ENCODE measurements around the gene ASB18. TPM values are rescaled to one million over a fixed set of nuclear protein-coding genes. Genes with fewer than 3 reads are reported as not detected.

The ASB18 gene
- total RNA-seq, 4 donors from 2014 or later: not detected

DNA sequence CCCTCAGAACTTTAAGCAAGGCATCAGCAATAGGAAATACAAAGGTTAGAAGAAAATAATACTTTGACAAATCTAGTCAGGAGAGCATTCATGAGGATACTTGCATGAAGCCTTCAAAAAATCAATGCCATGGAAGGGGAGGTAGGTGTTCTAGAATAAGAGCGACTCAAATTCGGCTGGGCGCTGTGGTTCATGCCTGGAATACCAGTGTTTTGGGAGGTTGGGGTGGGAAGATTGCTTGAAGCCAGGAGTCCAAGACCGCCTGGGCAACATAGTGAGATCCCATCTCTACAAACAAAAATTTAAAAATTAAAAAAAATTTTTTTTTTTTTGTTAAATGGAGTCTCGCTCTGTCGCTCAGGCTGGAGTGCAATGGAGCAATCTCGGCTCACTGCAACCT, 117.8 kb downstream of the ASB18 start:
- TF ChIP-seq, protein P1, sequence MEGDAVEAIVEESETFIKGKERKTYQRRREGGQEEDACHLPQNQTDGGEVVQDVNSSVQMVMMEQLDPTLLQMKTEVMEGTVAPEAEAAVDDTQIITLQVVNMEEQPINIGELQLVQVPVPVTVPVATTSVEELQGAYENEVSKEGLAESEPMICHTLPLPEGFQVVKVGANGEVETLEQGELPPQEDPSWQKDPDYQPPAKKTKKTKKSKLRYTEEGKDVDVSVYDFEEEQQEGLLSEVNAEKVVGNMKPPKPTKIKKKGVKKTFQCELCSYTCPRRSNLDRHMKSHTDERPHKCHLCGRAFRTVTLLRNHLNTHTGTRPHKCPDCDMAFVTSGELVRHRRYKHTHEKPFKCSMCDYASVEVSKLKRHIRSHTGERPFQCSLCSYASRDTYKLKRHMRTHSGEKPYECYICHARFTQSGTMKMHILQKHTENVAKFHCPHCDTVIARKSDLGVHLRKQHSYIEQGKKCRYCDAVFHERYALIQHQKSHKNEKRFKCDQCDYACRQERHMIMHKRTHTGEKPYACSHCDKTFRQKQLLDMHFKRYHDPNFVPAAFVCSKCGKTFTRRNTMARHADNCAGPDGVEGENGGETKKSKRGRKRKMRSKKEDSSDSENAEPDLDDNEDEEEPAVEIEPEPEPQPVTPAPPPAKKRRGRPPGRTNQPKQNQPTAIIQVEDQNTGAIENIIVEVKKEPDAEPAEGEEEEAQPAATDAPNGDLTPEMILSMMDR (IDR thresholded peaks at IDR 0.05): no peak
- TF ChIP-seq POLR2A (IDR thresholded peaks at IDR 0.05): no peak
- no peaks in the 10 kb centered on the region for H3K4me1 ChIP-seq
- DNase-seq: no peak
- H3K4me3 ChIP-seq: no peak overlapping the region
- no peaks in the 10 kb centered on the region for H3K27me3 ChIP-seq
- no peaks in the 10 kb centered on the region for H3K9me3 ChIP-seq
- intact Hi-C loops (cut with DNase I; ENCODE audit: low total_unique reads): no loop called here
- no peak overlapping the region for H3K27ac ChIP-seq
- H3K36me3 ChIP-seq: no peaks in the 10 kb centered on the region

DNA sequence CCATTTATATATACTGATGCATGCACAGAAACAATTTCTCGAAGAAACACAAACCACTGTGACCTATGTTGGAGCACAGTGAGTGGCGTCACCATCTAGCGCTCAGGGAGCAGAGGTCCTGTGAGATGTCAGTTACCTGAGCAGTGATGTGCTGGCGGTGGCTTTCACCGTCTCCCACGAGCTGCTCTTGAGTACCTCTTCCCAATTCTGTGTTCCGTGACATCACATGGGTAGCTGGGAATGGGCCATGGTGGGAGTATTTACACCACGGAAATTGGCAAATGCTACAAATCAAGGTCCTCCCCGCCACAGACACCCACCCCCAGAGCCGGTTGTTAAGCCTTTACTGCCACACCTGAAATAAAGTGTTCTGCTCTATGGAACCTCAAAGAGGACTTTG, 120.4 kb downstream of the ASB18 start:
- no peak for TF ChIP-seq POLR2A (IDR thresholded peaks at IDR 0.05)
- TF ChIP-seq, protein P1 (IDR thresholded peaks at IDR 0.05): no peak
- H3K9me3 ChIP-seq: no peaks in the 10 kb centered on the region
- no peaks in the 10 kb centered on the region for H3K27me3 ChIP-seq
- DNase-seq: no peak
- H3K4me1 ChIP-seq: no peaks in the 10 kb centered on the region
- H3K4me3 ChIP-seq: no peak overlapping the region
- intact Hi-C loops (cut with DNase I; ENCODE audit: low total_unique reads): no loop called here
- no peaks in the 10 kb centered on the region for H3K36me3 ChIP-seq
- H3K27ac ChIP-seq: no peak overlapping the region

Small RNAs within 50 kb of the gene (small RNA-seq; reads per million reads assigned to genes)
- gene RF00019 (not detected), gene RNU1-31P (not detected)

Other genes with a start within 250 kb of the ASB18 start
- not detected for gene GBX2, start 96.0 kb downstream of the ASB18 start, total RNA-seq

Measured in uterus (tissue), 4 donors.